HG03354 (cell line): Measurements from ENCODE around the gene IKZF4.
A peak's percentile ranks its signal among the peaks of the same experiment; 100 is the strongest.
"Not testable (repeated sequence)": the region's sequence is repeated elsewhere in the genome, so short reads cannot be mapped to it uniquely, and the experiment has no call there.

Experiments used
- ATAC-seq: cut with Tn5 transposase; IDR thresholded peaks from one replicate; pipeline ENCODE4 v1.9.1; 2021; ENCODE audit warnings: mild to moderate bottlenecking; ENCODE audit not compliant: unreplicated experiment, poor library complexity, severe bottlenecking

Gene IKZF4

GRCh38 chr12:56020423-56021184 is at the start of gene IKZF4:
TSS of gene IKZF4 (plus strand) at chr12:56021043. CDS start at chr12:56021494, 451 bp downstream.
- ATAC-seq = no peak

GRCh38 chr12:55972042-55972441 is 48.8 kb upstream of the IKZF4 start:
- ATAC-seq = no peak

GRCh38 chr12:55972456-55972855 is 48.4 kb upstream of the IKZF4 start:
- ATAC-seq = no peak

- no peak for ATAC-seq
Observed at GRCh38 chr12:55972911-55973598, 47.8 kb upstream of the IKZF4 start.

GRCh38 chr12:55973599-55974307 is 47.1 kb upstream of the IKZF4 start, which contains the start of gene RAB5B:
TSS of gene RAB5B (plus strand) at chr12:55974078. CDS start at chr12:55986961, 12,883 bp downstream.
- peak; percentile 92 for ATAC-seq

GRCh38 chr12:55974308-55974730 is 46.5 kb upstream of the IKZF4 start:
- peak; percentile 29 for ATAC-seq

- ATAC-seq = no peak
Observed at GRCh38 chr12:55978393-55978792, 42.5 kb upstream of the IKZF4 start.

- ATAC-seq = no peak
Observed at GRCh38 chr12:55979069-55979468, 41.8 kb upstream of the IKZF4 start.

- not testable (repeated sequence) for ATAC-seq
Observed at GRCh38 chr12:55981882-55982281, 39.0 kb upstream of the IKZF4 start.

GRCh38 chr12:55982319-55982936 is 38.4 kb upstream of the IKZF4 start:
- ATAC-seq = peak; percentile 94

- no peak for ATAC-seq
Observed at GRCh38 chr12:55983232-55983842, 37.5 kb upstream of the IKZF4 start.

GRCh38 chr12:55984861-55985260 is 36.0 kb upstream of the IKZF4 start:
- no peak for ATAC-seq

GRCh38 chr12:55985341-55985740 is 35.5 kb upstream of the IKZF4 start:
- ATAC-seq = no peak

GRCh38 chr12:55985976-55986375 is 34.9 kb upstream of the IKZF4 start:
- not testable (repeated sequence) for ATAC-seq

GRCh38 chr12:55991110-55991509 is 29.7 kb upstream of the IKZF4 start:
- no peak for ATAC-seq

- no peak for ATAC-seq
Observed at GRCh38 chr12:55993230-55993853, 27.5 kb upstream of the IKZF4 start.

- ATAC-seq = no peak
Observed at GRCh38 chr12:55995366-55995765, 25.5 kb upstream of the IKZF4 start.

- no peak for ATAC-seq
Observed at GRCh38 chr12:55996201-55996714, 24.6 kb upstream of the IKZF4 start.
